Adipocyte (in vitro differentiated cells): ENCODE measurements around the gene FOXK2.
A peak's percentile ranks its signal among the peaks of the same experiment; 100 is the strongest.

Experiments
- DNase-seq: peaks from one replicate; pipeline ENCODE4 v3.0.0-alpha.2; 2015; ENCODE audit warnings: low read depth
- H3K27me3 ChIP-seq: replicated peaks from 2 replicates; pipeline ENCODE4 v1.7.0; 2013; ENCODE audit warnings: mild to moderate bottlenecking, low read length, moderate library complexity; ENCODE audit not compliant: control insufficient read depth, insufficient read depth
- H3K36me3 ChIP-seq: 2 replicates; pipeline ENCODE4 v1.7.0; 2013; ENCODE audit warnings: low read length, mild to moderate bottlenecking, moderate library complexity; ENCODE audit not compliant: control insufficient read depth, insufficient read depth, severe bottlenecking
- H3K4me1 ChIP-seq: 2 replicates; pipeline ENCODE4 v1.7.0; 2013; ENCODE audit warnings: mild to moderate bottlenecking, low read length, moderate library complexity; ENCODE audit not compliant: control insufficient read depth, insufficient read depth
- H3K4me3 ChIP-seq: 2 replicates; pipeline ENCODE4 v1.7.0; 2013; ENCODE audit warnings: mild to moderate bottlenecking, low read length, moderate library complexity
- H3K9ac ChIP-seq: 2 replicates; pipeline ENCODE4 v1.7.0; 2013; ENCODE audit warnings: mild to moderate bottlenecking, low read length, moderate library complexity
- H3K9me3 ChIP-seq: 2 replicates; pipeline ENCODE4 v1.7.0; 2013; ENCODE audit warnings: mild to moderate bottlenecking, low read length, moderate library complexity; ENCODE audit not compliant: control insufficient read depth

FOXK2 gene

GRCh38 chr17:82518826-82519810 lies at the start of gene FOXK2:
TSS of gene FOXK2 (plus strand) at chr17:82519732. CDS start at chr17:82519889, 157 bp downstream.
- Histone ChIP-seq H3K4me1 (peaks cover 5% of the 10 kb centered on the region), H3K9me3 (no peaks in the 10 kb centered on the region), H3K36me3 (no peaks in the 10 kb centered on the region), H3K27me3 (no peaks in the 10 kb centered on the region), H3K9ac (peak within 1 kb of the TSS; percentile 92), H3K4me3 (peak within 1 kb of the TSS; percentile 84)
- peak; percentile 97 for DNase-seq

- Histone ChIP-seq H3K36me3 (peaks cover 43% of the 10 kb centered on the region), H3K9me3 (no peaks in the 10 kb centered on the region), H3K4me3 (no peak overlapping the region), H3K27me3 (no peaks in the 10 kb centered on the region), H3K4me1 (peaks cover 11% of the 10 kb centered on the region), H3K9ac (no peak overlapping the region)
- DNase-seq, result no peak
Measured at GRCh38 chr17:82470065-82470464, 49.5 kb upstream of the FOXK2 start.

- Histone ChIP-seq H3K9ac (peak overlapping the region; percentile 67), H3K4me3 (no peak overlapping the region), H3K9me3 (no peaks in the 10 kb centered on the region), H3K36me3 (peaks cover 30% of the 10 kb centered on the region), H3K27me3 (no peaks in the 10 kb centered on the region), H3K4me1 (peaks cover 18% of the 10 kb centered on the region)
- no peak for DNase-seq
Measured at GRCh38 chr17:82474223-82475010, 45.1 kb upstream of the FOXK2 start.

- H3K4me3 ChIP-seq, result no peak overlapping the region
Measured at GRCh38 chr17:82475458-82475857, 44.1 kb upstream of the FOXK2 start.

GRCh38 chr17:82477934-82478333 lies 41.6 kb upstream of the FOXK2 start:
- no peaks in the 10 kb centered on the region for H3K27me3 ChIP-seq
- DNase-seq, result no peak
- no peak overlapping the region for H3K9ac ChIP-seq
- peaks cover 27% of the 10 kb centered on the region for H3K4me1 ChIP-seq
- H3K36me3 ChIP-seq, result peaks cover 47% of the 10 kb centered on the region
- no peaks in the 10 kb centered on the region for H3K9me3 ChIP-seq
- no peak overlapping the region for H3K4me3 ChIP-seq

More at GRCh38 chr17:82475458-82475857, 44.1 kb upstream of the FOXK2 start:
- H3K36me3 ChIP-seq, result peaks cover 33% of the 10 kb centered on the region
- no peaks in the 10 kb centered on the region for H3K27me3 ChIP-seq
- H3K9me3 ChIP-seq, result no peaks in the 10 kb centered on the region
- no peak overlapping the region for H3K9ac ChIP-seq
- peaks cover 27% of the 10 kb centered on the region for H3K4me1 ChIP-seq
- DNase-seq, result no peak

- Histone ChIP-seq H3K36me3 (peaks cover 56% of the 10 kb centered on the region), H3K4me1 (peaks cover 19% of the 10 kb centered on the region), H3K27me3 (no peaks in the 10 kb centered on the region), H3K9me3 (no peaks in the 10 kb centered on the region), H3K4me3 (peak overlapping the region; percentile 11), H3K9ac (peak overlapping the region; percentile 47)
- DNase-seq, result no peak
Measured at GRCh38 chr17:82479602-82480001, 39.9 kb upstream of the FOXK2 start.

- Histone ChIP-seq H3K4me3 (no peak overlapping the region), H3K9ac (peak overlapping the region; percentile 47), H3K36me3 (peaks cover 62% of the 10 kb centered on the region), H3K4me1 (peaks cover 16% of the 10 kb centered on the region), H3K9me3 (no peaks in the 10 kb centered on the region), H3K27me3 (no peaks in the 10 kb centered on the region)
- no peak for DNase-seq
Measured at GRCh38 chr17:82480318-82480717, 39.2 kb upstream of the FOXK2 start.

GRCh38 chr17:82483204-82483660 lies 36.3 kb upstream of the FOXK2 start:
- Histone ChIP-seq H3K27me3 (no peaks in the 10 kb centered on the region), H3K4me3 (no peak overlapping the region), H3K4me1 (peaks cover 22% of the 10 kb centered on the region), H3K9me3 (no peaks in the 10 kb centered on the region), H3K36me3 (peaks cover 81% of the 10 kb centered on the region), H3K9ac (no peak overlapping the region)
- DNase-seq, result no peak

GRCh38 chr17:82483836-82484235 lies 35.7 kb upstream of the FOXK2 start:
- Histone ChIP-seq H3K4me3 (no peak overlapping the region), H3K27me3 (no peaks in the 10 kb centered on the region), H3K9ac (no peak overlapping the region), H3K36me3 (peaks cover 75% of the 10 kb centered on the region), H3K4me1 (peaks cover 27% of the 10 kb centered on the region), H3K9me3 (no peaks in the 10 kb centered on the region)
- DNase-seq, result no peak

GRCh38 chr17:82486231-82487094 lies 33.1 kb upstream of the FOXK2 start:
- Histone ChIP-seq H3K27me3 (no peaks in the 10 kb centered on the region), H3K36me3 (peaks cover 55% of the 10 kb centered on the region), H3K4me1 (peaks cover 19% of the 10 kb centered on the region), H3K9me3 (no peaks in the 10 kb centered on the region), H3K9ac (no peak overlapping the region), H3K4me3 (no peak overlapping the region)
- no peak for DNase-seq
